ENCODE results near the gene MYMX.

Gene MYMX

GRCh38 chr6:44234101-44235025 is 17.6 kb downstream of the MYMX start:
- DNase-seq = peak; percentile 64 to 71

GRCh38 chr6:44235269-44235668 is 18.5 kb downstream of the MYMX start:
- DNase-seq = no peak

- no peak for DNase-seq
Observed at GRCh38 chr6:44235891-44236516, 19.3 kb downstream of the MYMX start.

- peak; percentile 69 to 86 for DNase-seq
Observed at GRCh38 chr6:44237021-44237812, 20.5 kb downstream of the MYMX start.

- DNase-seq = peak; percentile 25 to 49
Observed at GRCh38 chr6:44237813-44238433, 21.2 kb downstream of the MYMX start.

- DNase-seq = no peak
Observed at GRCh38 chr6:44238687-44239350, 22.1 kb downstream of the MYMX start.

- DNase-seq = no peak
Observed at GRCh38 chr6:44243345-44243744, 26.6 kb downstream of the MYMX start.

- no peak for DNase-seq
Observed at GRCh38 chr6:44245391-44245911, 28.7 kb downstream of the MYMX start.

- DNase-seq = peak; percentile 71 to 78
Observed at GRCh38 chr6:44245912-44246662, 29.4 kb downstream of the MYMX start.

- DNase-seq = peak; percentile 96
Observed at GRCh38 chr6:44246663-44247337, 30.1 kb downstream of the MYMX start, which contains the start of gene HSP90AB1. Gene HSP90AB1, plus strand, starts transcription at chr6:44247101. Its CDS starts 1,529 bp downstream, at chr6:44248630.

- DNase-seq = peak in 1 of 2 experiments; percentile 29
Observed at GRCh38 chr6:44247338-44248302, 30.9 kb downstream of the MYMX start.

GRCh38 chr6:44248579-44248978 is 31.9 kb downstream of the MYMX start:
- DNase-seq = no peak

- DNase-seq = no peak
Observed at GRCh38 chr6:44249082-44249748, 32.5 kb downstream of the MYMX start.

- DNase-seq = no peak
Observed at GRCh38 chr6:44250067-44250717, 33.5 kb downstream of the MYMX start.

- DNase-seq = no peak
Observed at GRCh38 chr6:44250718-44251123, 34.0 kb downstream of the MYMX start.

GRCh38 chr6:44251576-44252524 is 35.1 kb downstream of the MYMX start:
- no peak for DNase-seq

Data from Kasumi-1 (cell line).